RWPE1 (cell line): ENCODE measurements around the gene L1TD1.
"Not testable (repeated sequence)": the region's sequence is repeated elsewhere in the genome, so short reads cannot be mapped to it uniquely, and the experiment has no call there.

Source experiments
- CTCF ChIA-PET: fragments of 350-600 bp; sonication (Branson Sonifier 250); formaldehyde crosslinking; extraction: SDS; loops from one replicate; lab custom pipeline; 2021; lab: Yijun Ruan, JAX
- POLR2A ChIA-PET: fragments of 400-600 bp; formaldehyde crosslinking; extraction: SDS; loops from one replicate; lab custom pipeline; 2020; ENCODE audit warnings: antibody characterized with exemption; ENCODE audit not compliant: low non-redundant PET; lab: Yijun Ruan, JAX
- DNase-seq: peaks from one replicate; pipeline ENCODE4 v3.0.0; 2012; ENCODE audit warnings: low spot score
- H3K27ac ChIP-seq: fragments of 450-650 bp; 2 replicates; pipeline ENCODE4 v1.5.1; 2017
- CTCF ChIP-seq: fragments of 450-650 bp; conservative IDR thresholded peaks from 2 replicates; pipeline ENCODE4 v1.5.1; 2017; ENCODE audit warnings: low read depth, mild to moderate bottlenecking

Gene L1TD1

GRCh38 chr1:62240651-62241370 lies 46.2 kb downstream of the L1TD1 start:
- no peak for DNase-seq
- ChIA-PET CTCF (no interaction called here), POLR2A (no interaction called here)
- no peak for TF ChIP-seq CTCF
- H3K27ac ChIP-seq = peak overlapping the region; percentile 62

GRCh38 chr1:62241371-62242131 lies 46.9 kb downstream of the L1TD1 start:
- ChIA-PET CTCF (no interaction called here), POLR2A (no interaction called here)
- peak overlapping the region; percentile 62 for H3K27ac ChIP-seq
- DNase-seq = no peak
- TF ChIP-seq CTCF = no peak

GRCh38 chr1:62244380-62244779 lies 49.7 kb downstream of the L1TD1 start:
- POLR2A ChIA-PET, H3K27ac ChIP-seq, DNase-seq: not testable (repeated sequence)
- CTCF ChIA-PET = interaction anchor here (0.6 to 0.8 kb wide), 2 partner anchors 11 to 145 kb away, joined by 3 read pairs; no protein-coding TSS in a partner anchor

GRCh38 chr1:62245201-62245600 lies 50.6 kb downstream of the L1TD1 start:
- no peak overlapping the region for H3K27ac ChIP-seq
- ChIA-PET POLR2A (no interaction called here), CTCF (no interaction called here)
- no peak for DNase-seq
- no peak for TF ChIP-seq CTCF

- TF ChIP-seq CTCF = no peak
- no peak for DNase-seq
- H3K27ac ChIP-seq = no peak overlapping the region
- ChIA-PET CTCF (interaction anchor here (0.6 kb wide), 1 partner anchor 1654 kb away, joined by 4 read pairs; no protein-coding TSS in a partner anchor), POLR2A (interaction anchor here (0.7 kb wide), 1 partner anchor 72 kb away, joined by 4 read pairs; the partner anchor contains the start of gene KANK4)
Observed at GRCh38 chr1:62247391-62248168, 52.9 kb downstream of the L1TD1 start.

- CTCF ChIA-PET = no interaction called here
- TF ChIP-seq CTCF = no peak
- DNase-seq = no peak
- POLR2A ChIA-PET = no interaction called here
- H3K27ac ChIP-seq = no peak overlapping the region
Observed at GRCh38 chr1:62250126-62250726, 55.6 kb downstream of the L1TD1 start.
